AG09309 (cell line): ENCODE results near the gene DDAH1.

Source experiments
- DNase-seq: peaks from one replicate; pipeline ENCODE4 v3.0.0-alpha.2; 2010; ENCODE audit warnings: low read depth
- H3K4me3 ChIP-seq: 2 replicates; pipeline ENCODE4 v1.5.1; 2011; ENCODE audit warnings: mild to moderate bottlenecking, low read depth, low read length, moderate library complexity; ENCODE audit not compliant: control insufficient read depth
- TF ChIP-seq, protein P1 (sequence below): IDR thresholded peaks from 2 replicates; pipeline ENCODE4 v1.5.1; 2011; ENCODE audit warnings: mild to moderate bottlenecking, low read depth, low read length, inconsistent platforms; ENCODE audit not compliant: insufficient read depth, control insufficient read depth; ENCODE audit errors: missing control alignments

DDAH1 gene

DNA sequence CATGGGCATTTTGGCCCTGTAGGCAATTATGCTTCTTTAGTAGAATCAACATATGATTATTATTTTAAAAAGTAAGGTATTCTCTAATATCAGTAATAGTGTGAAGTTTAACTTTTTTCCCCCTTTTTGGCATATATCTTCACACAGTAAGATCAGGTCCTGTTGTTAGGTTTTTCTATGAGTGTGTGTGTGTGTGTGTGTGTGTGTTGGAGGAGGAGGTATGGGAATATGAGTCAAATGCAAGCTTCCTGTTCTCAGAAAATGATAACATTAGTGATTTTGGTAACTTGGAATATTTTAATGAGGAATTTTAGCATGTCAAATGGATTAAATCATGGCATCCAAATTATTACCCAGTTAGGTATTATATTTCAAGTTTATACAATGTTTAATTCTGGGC, 122.8 kb downstream of the DDAH1 start:
- no peak overlapping the region for H3K4me3 ChIP-seq
- DNase-seq, result no peak
- TF ChIP-seq, protein P1, sequence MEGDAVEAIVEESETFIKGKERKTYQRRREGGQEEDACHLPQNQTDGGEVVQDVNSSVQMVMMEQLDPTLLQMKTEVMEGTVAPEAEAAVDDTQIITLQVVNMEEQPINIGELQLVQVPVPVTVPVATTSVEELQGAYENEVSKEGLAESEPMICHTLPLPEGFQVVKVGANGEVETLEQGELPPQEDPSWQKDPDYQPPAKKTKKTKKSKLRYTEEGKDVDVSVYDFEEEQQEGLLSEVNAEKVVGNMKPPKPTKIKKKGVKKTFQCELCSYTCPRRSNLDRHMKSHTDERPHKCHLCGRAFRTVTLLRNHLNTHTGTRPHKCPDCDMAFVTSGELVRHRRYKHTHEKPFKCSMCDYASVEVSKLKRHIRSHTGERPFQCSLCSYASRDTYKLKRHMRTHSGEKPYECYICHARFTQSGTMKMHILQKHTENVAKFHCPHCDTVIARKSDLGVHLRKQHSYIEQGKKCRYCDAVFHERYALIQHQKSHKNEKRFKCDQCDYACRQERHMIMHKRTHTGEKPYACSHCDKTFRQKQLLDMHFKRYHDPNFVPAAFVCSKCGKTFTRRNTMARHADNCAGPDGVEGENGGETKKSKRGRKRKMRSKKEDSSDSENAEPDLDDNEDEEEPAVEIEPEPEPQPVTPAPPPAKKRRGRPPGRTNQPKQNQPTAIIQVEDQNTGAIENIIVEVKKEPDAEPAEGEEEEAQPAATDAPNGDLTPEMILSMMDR, result no peak

DNA sequence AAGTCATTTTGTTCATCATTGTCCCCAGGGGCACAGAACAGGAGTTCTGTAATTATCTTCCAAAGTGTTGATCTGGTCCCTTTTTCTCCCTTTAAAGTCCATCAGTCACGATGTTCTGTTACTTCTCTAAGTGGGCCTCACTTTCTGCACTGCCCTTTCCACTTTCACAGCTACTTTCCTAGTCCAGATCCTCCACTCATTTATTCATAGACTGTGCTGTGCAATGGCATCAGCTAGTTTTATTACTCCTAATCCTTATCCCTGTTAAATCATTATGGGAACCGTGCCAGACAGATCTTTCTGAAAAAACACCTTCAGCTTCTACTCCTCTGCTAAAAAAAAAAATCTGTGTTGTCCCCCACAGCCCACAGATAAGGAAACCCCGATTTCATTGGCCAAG, 124.5 kb downstream of the DDAH1 start:
- TF ChIP-seq, protein P1, result no peak
- no peak overlapping the region for H3K4me3 ChIP-seq
- no peak for DNase-seq

DNA sequence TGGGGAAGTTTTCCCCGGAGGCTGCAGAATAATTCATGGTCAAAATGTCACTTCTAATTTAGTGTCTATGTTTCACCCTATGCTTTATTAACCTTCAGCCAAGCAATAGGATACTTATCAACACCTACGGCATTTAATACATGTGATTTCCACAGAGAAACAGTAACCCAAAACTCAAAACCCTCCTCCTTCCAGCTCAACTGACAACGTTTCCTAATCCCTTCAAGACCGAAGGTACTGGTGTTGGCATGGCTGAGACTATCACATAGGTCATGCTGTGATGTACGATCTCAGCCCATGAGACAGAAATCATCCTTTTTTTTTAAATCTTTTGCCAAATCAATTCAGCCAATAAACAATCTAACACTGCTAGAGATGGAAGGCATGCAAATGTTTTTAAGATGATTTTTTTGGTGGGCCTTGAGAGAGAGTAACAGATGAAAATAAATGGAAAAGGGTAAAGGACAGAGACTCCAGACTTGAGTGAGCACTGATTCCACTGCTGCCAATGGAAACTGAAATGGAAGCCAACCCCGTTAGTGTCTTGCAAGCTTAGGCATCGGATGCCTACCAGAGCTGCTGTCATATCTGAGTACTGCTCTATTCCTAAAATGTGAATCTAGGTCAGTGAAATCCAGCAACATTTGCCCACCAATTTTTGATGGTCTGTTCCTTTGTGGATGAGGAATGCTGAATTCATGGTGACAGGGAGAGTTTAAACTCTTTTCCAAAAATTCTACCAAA, 125.1 kb downstream of the DDAH1 start:
- DNase-seq, result no peak
- no peak overlapping the region for H3K4me3 ChIP-seq
- TF ChIP-seq, protein P1, result no peak

DNA sequence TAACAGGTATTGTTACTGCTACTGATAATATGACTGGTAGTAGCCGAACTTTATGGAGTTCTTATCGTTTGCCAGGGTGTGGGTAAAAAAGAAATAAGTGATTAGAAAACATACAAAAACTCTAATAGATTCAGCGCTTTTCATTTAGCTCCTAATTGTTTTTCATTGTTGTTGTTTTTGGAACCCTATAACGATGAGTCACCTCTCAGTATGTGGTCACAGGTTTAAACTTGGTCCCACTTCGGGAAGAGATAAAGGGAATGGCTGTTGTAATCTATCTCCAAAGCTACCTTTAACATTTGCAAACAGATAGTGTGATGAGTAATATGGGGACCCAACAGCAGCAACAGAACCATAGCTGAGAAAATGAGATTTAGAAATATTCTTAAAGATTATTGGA, 125.9 kb downstream of the DDAH1 start:
- no peak for DNase-seq
- no peak overlapping the region for H3K4me3 ChIP-seq
- TF ChIP-seq, protein P1, result no peak

DNA sequence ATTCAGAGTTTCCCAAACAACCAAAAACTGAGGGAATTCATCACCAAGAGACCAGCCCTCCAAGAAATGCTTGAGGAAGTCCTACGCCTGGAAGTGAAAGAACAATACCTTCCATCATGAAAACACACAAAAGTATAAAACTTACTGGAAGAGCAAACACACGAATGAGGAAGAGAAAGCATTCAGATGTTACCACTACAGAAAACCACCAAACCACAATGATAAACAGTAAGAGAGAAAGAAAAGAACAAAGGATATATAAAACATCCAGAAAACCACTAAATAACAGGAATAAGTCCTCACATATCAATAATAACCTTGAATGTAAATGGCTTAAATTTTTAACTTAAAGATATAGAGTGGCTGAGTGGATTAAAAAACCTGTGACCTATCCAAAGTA, 130.0 kb downstream of the DDAH1 start:
- H3K4me3 ChIP-seq, result no peak overlapping the region
- no peak for DNase-seq
- TF ChIP-seq, protein P1, result no peak

DNA sequence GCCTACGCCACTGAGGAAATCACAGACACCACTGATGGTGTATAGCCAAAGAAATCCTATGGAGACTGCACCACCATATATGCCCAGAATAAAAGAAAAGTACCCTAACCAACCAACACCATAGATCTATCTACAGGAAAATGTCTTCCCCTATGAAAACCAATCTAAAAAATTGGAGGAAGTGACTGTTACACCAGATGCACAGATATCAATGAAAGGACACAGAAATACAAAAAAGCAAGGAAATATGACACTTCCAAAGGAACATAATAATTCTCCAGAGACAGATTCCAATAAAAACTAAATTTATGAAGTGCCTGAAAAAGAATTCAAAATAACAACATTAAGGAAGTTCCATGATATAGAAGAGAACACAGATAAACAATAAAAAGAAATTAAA, 131.8 kb downstream of the DDAH1 start:
- H3K4me3 ChIP-seq, result no peak overlapping the region
- DNase-seq, result no peak
- TF ChIP-seq, protein P1, result no peak
